DMS53 treated with DMSO at 0.1 percent for 48 hours (cell line): ENCODE results near the gene GNAO1.
A peak's percentile ranks its signal among the peaks of the same experiment; 100 is the strongest.

Source experiments
- DNase-seq: peaks from one replicate; lab custom pipeline; 2025; ENCODE audit not compliant: unreplicated experiment; lab: John Stamatoyannopoulos, UW

GNAO1 gene

DNA sequence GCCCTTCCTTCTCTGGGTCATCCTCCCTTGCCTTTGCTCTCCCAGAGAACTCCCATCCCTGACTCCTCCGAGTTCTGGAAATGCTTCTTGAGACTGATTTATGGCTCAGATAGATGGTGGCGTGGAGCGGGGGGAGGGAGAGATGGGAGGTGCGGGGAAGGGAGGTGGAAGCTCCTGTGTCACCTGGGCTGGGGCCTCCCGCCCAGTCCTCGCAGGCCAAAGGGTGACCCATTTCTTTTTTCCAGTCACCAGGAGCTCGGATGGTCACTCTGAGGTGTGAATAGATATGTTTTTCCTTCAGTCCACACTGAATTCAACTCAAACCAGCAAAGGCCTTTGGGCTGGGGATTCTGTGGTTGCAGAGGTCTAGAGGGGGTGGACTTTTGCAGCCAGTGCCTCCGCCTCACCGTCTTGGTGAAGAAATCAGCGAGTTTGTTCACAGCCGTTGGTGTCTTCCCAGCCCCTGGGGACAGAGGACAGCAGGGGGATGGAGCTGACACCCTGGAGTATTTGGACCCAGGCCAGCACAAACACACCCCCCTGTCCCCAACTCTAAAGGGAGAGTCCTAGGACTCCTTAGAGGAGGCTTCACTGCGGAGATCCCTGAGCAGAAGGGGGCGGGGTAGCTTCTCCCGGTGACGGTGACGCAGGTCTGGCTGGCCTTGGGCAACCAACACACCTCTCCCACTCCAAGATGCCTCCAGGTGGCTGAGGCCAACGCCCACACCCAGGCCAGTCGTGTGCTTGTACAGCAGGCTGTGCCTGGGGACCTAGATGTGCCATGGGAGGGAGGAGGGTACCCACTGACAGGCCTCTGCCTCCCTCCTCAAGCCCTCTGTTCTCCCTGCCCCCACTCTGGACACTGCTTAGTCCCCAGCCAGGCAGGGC is 153.5 kb downstream of the GNAO1 start:
- no peak for DNase-seq

DNA sequence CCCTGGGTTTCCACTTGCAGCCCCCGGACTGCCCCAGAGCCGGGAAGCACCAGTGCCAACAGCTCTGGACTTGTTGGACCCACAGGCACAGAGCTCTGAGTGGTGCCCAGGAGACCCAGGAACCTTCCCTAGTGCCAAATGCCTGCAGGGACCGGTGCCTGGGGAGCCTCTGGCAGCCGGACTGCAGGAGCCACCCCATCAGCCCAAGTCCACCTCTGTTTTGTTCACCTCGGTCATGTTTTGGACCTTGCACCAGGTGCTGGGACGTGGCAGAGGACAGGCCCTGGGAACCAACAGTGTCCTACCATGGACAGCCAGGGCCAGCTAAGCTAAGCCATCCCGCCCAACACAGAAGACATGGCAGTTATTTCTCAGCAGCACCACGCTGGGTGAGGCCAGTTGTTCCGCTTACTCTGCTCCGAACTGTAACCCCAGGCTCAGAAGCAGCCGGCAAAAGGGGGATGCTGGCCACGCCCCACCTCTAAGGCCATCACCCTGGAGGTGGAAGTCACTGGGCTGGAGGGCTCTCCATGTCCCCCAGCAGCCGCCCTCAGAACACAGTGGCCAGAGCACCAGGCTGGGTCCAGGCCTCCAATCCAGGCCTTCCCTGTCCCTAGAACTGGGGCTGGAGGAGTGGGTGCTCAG is 154.2 kb downstream of the GNAO1 start:
- DNase-seq: no peak

DNA sequence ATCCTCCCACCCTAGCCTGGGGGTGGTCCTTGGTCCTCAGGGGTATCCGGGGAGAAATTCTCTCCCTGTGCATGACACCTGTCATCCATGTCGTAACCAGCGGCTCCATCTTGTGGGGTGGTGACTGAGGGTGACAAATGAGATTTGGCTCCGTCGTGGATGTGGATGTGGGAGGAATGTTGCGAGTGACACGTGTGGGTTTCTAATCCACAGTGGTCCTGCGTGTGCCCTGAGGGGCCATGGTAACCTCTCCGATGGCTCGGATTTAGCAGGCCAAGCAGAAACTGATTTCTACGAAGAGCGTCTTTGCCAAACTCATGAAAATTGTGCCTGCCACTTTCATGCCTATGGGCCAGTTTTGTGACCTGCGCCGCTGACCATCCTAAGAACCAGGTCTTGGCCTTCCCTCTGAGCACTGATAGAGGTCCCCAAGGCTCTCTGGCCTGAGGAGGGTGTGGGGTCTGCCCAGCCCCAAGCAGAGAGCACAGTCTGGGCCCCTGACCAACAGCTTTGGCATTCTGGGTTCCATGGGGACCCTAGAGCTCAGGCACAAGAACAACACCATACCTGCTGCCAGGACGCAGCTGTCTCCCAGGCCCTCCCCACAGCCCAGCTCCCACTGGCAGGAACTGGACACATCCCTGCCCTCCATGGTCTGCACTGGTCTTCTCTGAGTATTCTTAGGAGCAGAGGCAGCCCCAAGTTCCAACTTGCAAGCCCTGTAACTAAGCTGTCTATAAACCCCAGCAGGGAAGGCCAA is 155.0 kb downstream of the GNAO1 start:
- no peak for DNase-seq

DNA sequence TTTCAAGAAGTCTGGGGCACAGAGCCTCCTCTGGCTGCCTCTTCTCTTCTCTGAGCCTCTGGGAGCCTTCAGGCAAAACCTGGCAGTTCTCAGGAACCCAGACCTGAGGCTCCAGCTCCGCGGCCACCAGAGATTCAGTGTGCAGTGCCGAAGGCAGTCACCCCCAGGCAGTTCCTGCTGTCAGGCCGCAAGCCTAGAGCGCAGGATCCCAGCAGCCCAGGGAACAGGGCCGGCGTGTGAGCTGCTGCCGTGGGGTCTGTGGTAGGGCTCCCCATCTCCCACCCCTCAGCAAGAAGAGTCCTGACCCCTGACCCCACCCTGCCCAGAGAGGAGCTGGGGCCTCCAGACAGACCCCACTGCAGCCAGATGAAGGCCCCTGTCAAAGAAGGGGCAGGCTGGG is 155.9 kb downstream of the GNAO1 start:
- DNase-seq: no peak

DNA sequence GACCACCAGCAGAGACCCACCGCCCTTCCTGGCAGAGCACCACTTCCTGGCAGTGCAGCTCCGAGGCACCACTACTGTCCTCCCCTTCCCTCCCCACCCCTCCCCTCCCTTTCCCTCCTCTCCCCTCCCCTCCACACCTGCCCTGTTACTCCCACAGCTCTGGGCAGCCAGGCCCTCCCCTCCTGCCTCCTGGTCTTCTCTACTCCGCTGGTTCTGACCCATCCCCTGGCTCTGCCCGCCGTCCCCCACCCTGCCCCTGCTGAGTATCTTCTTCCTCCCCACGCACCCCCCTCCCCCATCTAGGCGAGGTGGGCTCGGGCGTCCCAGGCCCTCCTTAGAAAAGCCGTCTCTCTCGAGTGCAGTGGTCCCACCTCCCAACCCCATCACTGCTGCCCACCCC is 156.4 kb downstream of the GNAO1 start:
- DNase-seq: no peak

DNA sequence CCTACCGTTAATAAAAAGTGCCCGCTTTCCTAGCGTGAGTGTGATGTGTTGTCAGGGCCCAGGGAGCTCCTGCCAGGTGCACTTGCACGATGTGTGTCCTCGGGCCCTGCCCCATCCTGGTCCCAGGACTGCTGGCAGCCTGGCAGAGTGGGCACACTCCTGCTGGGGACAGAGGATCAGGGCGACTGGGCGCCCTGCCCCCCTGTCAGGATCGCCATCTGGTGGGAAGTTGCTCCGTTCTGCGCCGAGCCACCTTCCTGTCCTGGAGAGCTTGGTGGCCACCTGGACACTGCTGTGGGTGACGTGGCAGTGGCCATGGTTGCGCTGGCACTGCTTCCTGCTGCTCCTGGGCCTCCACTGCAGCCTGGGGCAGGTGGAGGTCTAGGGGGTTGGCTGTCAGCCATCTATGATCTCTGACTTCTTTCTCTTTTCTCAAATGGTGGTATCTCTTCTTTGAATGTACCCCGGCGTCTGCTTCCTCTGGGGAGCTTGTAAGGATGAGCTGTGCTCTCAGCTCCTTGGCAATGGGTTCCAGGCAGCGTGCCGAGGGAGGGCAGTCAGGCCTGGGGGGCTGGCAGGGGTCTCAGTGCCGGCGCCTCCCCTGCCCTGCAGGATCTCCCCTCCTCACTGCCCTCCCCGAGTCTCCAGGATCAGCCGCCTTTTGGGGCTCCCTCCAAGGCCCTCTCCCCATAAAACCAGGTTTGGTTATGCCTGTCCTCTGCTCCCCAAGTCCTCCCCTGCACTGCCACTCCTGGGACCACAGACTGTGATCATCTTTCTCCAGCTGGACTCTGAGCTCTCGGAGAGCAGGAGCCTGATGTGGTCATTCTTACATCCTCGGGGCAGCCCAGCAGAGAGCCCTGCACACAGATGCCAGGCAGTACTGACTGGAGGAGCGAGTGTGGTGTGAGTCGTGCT is 157.1 kb downstream of the GNAO1 start:
- peak; percentile 46 for DNase-seq

DNA sequence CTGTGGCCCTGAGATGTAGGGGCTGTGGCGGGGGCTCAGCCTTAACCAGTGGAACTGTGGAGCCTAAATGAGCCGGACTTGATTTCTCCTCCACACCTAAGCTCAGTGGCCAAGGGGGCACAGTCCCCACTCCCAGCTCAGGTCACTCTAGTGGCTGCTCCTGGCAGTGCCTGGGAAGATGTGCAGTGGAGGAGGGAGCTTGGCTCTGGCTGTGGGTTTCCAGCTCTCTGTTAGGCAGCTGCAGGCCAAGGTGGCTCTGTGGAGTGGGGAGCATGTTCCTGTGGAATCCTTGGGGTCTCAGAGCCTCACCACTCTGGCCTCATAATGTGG is 157.8 kb downstream of the GNAO1 start:
- DNase-seq: no peak

DNA sequence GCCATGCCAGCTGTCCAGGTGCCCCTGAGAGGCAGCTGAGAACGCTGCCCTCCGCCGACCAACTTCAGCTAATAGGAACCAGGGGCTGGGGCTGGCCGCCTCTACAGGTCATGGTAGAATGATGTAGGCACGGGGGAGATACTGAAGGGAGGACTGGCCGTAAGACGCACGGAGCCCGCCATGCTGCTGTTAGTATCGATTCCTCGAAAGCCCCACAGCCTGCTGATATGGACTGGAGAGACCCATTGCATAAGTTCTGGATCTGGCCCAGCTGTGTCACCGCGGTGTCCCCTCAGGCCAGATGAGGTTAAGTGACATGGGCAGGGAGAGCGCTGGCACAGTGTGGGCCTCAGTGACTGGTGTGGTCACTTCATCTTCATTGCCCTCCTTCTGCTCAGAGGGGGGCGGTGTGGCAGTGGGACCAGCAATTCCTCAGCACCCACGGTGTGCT is 158.4 kb downstream of the GNAO1 start:
- no peak for DNase-seq

DNA sequence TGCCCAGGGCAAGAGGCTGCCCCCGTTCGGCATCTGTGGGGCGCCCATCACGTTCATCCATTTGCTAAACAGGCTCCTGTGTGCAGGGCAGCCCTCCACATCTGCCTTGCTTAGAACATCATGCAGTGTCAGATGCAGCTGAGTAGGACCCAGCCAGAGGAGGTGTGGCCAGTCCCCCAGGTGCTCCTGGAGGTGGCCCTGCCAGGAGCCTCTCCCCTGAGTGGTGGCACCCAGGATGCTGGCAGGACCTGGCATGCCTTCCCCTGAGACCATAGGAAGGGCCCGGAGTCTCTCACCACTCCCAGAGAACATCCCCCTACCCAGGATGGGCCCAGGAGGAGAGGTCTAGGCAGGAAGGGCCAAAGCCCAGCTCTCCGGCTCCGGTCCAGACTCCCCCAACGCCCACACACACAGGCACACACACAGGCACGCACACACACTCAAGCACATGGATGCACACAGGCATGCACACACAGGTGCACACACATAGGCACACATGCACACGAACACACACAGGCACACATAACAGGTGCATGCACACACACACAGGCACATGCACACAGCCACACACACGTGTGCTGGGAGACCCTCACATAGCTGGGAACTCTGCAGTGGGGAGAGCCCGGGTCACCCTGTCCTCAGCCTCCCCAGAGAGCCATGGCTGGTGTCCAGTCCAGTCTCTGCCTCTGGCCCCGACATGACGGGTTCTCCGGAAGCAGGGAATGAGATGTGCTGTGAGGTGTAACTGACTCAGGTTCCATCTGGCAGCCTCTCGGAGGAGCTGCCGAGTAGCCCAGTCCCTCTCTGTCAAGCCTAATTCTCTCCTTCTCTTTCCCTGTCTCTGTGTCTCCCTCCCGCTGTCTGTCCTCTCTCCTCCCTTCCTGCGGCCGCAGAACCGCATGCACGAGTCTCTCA is 159.5 kb downstream of the GNAO1 start:
- DNase-seq: no peak

DNA sequence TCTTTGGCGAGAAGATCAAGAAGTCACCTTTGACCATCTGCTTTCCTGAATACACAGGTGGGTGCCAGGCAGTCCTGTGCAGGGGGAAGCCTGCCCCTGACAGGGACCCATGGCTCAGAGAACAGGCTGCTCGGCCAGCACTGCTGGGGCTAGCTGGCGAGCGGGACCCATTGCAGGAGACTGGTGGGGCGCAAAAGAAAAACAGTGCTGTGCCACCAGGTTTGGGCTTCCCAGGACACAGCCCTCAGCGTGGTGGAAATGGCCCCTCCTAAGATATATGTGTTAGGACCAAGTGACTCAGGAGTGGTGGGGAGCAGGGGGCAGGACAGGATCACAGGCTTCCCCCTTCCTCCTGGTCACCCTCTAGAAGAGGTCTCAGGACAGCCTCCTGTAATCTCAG is 160.2 kb downstream of the GNAO1 start:
- DNase-seq: no peak

DNA sequence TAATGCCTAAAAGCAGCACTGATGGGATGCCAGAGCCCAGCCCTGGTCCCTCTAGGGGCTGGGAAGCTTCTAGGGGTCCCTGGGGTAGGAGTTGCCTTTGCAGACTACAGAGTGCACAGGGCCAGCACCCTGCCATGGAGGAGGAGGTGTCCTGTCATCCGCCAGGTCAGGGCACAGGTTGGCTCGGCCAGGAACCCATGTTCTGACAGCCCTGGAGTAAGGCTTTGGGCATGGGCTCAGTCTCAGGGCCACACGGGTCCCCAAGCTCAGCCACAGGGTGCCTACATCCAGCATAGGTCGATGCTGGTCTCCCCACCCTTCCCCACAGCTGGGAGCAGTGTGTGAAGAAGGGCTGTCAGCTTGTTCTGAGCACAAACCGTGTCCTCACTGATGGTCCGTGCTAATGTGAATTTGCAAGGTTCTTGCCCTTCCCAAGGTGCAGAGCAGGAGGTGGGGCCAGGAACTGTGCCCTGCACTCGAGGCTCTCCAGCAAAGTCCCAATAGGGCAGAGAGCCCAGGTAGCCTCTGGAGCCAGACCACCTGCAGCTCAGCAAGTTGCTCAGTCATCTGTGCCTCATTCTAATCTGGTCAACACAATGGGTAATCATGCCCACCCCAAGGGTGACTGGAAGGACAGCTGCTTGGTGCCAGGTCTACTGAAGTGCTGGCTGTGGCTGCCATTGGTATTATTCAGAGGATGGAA is 161.2 kb downstream of the GNAO1 start:
- no peak for DNase-seq

DNA sequence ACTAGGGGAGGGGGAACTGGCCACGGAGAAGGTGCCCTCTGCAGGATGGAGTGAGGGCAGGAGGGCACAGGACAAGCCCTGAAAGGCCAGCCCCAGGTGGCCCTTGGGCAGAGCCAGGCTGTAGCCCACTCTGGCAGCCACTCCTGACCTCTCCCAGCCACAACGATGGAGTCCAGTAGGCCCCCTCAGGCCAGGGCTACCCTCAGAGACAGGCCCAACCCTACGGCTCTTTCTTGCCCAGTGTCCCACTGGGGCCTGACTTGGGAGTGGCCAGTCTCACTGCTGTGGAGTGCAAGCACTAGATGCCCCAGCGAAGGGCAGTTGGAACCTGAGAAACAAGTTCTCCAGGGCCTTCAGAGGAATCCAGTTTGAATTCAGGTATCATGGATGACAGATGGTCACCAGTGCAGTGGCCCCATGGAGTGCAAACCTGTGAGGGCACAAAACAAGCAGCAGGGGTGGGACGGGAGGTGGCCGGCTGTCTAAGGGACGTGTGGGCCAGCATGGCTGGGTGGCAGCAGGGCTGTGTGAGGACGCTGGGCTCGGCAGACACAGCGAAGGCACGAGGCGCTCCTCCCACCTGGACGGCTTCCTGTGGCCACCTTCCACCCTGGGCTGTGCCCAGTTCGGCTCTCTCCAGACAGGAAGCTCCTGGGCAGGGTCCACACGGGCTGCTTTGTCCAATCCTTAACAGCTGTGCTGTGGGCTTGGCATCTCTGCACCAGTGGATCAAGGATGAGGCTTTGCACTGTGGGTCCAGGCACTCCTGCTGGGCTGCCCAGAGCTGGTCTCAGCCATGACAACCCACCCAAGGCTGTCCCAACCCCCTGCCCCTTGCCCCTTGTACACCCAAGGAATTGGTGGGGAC is 162.0 kb downstream of the GNAO1 start:
- DNase-seq: no peak

DNA sequence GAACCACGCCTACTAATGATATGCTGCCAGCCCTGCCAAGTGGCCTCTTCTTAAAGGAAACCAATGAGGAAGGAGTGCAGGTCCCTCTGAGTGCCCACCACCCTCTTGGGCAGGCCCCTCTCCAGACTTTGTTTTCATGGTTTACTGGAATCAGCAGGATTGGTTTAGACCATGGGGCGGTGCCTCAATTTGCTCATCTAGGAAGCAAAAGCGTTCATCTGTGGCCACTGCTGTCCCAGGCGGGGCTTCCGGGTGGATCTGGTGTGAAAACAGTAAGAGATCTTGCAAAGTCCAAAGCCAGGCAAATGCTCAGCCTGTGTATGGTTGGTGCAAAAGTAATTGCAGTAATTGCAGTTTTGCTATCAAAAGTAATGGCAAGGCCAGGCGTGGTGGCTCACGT is 162.7 kb downstream of the GNAO1 start:
- DNase-seq: no peak

DNA sequence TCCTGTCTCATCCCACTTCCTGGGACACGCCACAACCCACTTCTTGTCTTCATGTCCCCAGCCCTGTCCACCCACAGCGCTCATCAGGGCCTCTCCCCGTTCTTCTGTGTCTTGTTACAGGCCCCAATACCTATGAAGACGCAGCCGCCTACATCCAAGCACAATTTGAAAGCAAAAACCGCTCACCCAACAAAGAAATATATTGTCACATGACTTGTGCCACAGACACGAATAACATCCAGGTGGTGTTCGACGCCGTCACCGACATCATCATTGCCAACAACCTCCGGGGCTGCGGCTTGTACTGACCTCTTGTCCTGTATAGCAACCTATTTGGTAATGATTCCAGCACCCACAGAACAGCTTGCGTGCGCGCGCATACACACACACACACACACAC is 163.5 kb downstream of the GNAO1 start:
- DNase-seq: no peak

DNA sequence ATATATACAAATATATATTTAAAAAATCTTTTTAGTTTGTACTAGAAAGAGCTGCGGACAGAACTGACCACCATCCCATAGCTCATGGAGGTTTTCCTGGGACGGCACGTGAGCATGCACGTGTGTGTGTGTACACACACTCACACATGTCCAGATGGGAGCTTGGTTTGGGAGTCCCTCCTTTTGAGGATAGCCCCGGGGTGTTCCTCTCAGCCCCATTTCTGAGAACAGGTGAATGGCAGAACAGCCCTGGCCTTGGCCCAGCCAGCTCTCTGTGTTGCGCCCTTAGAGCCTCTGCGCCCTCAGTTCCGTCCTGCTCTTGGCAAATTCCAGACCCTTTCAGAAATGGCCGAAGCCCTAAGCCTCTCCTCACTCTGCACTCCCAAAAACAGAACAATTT is 163.9 kb downstream of the GNAO1 start:
- DNase-seq: no peak

DNA sequence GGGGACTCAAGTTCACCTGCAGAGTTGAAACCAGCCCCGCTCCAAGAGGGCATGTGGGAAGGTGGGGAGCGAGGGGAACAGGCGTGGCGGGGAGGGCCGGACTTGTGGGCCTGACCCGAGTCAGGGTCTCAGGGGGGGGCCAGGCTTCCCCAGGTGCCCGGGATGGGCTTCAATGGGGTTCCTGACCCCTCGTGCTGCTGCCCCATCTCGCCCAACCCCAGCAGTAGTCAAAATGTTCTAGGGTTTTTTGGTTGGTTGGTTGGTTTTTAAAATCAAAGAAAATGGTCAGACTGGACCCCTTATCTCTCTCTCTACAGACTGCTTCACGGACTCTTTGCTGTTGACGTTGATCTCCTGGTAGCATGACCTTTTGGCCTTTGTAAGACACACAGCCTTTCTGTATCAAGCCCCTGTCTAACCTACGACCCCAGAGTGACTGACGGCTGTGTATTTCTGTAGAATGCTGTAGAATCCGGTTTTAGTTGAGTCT is 164.5 kb downstream of the GNAO1 start:
- no peak for DNase-seq

DNA sequence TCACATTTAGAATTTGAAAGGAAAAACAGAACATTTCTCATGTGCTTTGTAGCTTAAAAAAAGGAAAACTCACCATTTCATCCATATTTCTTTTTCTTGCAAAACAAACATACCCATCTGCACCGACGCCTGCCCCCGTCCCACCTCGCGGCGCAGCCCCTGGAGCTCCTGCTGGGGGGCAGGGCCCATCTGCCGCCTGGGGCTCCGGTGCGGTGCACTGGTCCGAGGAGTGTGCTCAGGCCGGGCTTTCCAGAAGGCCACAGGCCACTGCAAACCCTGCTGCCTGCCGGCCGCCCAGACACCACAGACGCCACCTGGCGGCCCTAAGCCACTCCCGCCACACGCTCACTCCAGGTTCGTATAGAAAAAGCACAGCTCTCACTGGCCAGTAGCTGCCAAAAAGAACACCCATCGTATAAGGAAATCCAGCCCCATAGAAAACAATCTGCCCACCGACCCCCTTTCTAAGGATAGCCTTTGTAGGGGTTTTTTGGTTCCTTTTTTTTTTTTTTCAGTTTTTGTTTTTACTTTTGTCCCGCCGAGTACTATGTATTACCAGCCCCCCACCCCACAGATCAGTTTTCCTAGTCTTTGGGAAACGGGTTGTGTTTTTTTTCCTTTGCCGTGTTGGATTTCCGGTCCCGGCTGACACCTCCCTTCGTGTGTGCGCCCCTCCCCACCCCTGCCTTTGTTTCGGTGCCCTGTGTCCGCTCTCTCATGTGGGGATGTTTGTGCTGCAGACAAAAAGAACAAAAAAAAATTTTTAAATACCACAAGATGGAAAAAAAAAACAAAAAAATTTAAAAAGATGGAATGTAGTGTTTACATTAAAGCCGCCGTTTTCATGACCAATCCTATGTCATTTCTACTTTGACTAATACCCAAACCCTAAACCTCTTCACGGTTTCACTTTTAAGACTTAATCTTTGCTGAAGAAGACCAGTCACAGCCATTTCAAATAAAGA is 165.3 kb downstream of the GNAO1 start:
- peak; percentile 84 for DNase-seq
